D721Med (cell line): ENCODE measurements around the gene PEX3.

Experiments used
- DNase-seq: peaks from one replicate; pipeline ENCODE4 v3.0.0; 2011; ENCODE audit warnings: low spot score; ENCODE audit not compliant: insufficient read length
- FAIRE-seq: peaks from 2 replicates; lab custom pipeline; 2011; peaks lifted over from hg19 to GRCh38; lab: Jason Lieb, UNC
- TF ChIP-seq, protein P1 (sequence below): IDR thresholded peaks from 2 replicates; pipeline ENCODE4 v1.5.1; 2012; ENCODE audit warnings: mild to moderate bottlenecking, control low read depth; ENCODE audit not compliant: insufficient read depth; ENCODE audit errors: missing control alignments

The PEX3 gene

DNA sequence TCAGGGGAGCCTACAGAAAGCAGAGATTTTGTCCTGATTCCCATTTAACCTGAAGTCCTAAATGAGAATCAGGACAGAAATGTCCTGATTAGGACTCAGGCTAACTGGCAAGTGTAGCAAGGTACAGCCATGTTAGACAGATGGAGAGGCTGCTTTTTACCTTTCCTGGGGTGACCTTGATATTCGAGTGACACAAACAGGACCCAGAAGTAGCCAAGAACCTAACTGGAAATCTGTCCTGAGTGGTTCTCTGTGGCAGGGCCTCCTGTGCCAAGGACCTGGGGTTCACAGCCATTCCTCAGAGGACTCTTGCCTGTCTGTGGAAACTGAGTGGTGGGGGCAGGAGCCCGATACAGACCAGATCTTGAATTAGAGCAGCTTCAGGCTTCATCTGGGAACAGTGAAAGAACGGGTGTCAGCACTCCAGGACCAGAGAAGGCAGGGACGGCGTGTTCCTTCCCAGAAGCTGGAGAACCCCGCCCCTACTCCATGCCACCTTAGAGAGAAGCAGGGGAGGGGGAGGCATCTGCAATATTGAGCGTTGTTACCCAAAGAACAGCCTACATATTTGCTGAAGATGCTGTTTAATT lies 65.3 kb downstream of the PEX3 start:
- TF ChIP-seq, protein P1, sequence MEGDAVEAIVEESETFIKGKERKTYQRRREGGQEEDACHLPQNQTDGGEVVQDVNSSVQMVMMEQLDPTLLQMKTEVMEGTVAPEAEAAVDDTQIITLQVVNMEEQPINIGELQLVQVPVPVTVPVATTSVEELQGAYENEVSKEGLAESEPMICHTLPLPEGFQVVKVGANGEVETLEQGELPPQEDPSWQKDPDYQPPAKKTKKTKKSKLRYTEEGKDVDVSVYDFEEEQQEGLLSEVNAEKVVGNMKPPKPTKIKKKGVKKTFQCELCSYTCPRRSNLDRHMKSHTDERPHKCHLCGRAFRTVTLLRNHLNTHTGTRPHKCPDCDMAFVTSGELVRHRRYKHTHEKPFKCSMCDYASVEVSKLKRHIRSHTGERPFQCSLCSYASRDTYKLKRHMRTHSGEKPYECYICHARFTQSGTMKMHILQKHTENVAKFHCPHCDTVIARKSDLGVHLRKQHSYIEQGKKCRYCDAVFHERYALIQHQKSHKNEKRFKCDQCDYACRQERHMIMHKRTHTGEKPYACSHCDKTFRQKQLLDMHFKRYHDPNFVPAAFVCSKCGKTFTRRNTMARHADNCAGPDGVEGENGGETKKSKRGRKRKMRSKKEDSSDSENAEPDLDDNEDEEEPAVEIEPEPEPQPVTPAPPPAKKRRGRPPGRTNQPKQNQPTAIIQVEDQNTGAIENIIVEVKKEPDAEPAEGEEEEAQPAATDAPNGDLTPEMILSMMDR: no peak
- DNase-seq (no peak), FAIRE-seq (no peak)

DNA sequence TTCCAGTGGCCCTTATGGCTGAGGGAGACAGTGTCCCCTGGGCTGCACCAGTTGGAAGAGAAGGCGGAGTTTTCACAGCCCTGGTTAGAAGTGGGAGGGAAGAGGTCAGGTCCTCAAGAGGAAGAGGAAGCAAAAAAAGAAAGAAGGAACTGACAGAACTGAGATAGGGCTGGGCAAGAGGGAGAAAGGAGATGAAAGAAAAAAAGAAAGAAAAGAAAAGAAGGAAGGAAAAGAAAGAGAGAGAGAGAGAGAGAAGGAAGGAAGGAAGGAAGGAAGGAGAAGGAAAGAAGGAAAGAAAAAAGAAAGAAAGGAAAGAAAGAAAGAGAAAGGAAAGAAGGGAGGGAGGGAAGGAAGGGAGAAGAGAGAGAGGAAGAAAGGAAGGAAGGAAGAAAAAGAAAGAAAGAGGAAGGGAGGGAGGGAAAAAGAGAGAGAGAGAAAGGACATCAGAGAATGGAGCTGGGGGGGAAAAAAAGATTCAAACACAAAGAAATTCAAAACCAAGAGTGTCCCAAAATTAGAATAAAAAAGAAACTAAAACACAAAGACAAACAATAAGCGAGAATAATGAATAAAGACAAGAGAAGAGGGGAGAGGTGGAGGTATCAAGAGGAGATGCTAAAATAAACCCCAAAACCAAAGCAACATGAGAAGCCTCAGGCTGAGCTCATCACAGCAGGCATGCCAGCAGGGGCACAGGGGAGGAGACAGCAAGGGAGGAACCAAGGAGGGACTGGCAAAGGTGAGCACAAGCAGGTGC lies 66.3 kb downstream of the PEX3 start:
- TF ChIP-seq, protein P1: no peak
- no peak for FAIRE-seq
- no peak for DNase-seq

DNA sequence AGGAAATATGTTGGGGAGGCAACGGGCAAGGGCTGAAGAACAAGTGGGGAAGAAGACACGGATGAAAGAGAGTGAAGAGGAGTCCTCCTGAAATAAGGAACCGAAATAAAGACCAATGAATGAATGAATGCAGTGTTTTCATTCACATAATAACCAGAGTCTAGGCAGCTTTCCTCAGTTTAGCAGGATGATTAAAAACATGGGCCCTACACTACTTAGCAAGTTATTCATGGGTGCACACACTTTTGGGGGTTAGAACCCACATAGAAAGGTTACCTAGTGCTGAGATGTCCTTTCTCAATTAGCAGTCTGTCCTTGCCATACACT lies 66.8 kb downstream of the PEX3 start:
- FAIRE-seq (no peak), DNase-seq (no peak)
- TF ChIP-seq, protein P1: no peak

DNA sequence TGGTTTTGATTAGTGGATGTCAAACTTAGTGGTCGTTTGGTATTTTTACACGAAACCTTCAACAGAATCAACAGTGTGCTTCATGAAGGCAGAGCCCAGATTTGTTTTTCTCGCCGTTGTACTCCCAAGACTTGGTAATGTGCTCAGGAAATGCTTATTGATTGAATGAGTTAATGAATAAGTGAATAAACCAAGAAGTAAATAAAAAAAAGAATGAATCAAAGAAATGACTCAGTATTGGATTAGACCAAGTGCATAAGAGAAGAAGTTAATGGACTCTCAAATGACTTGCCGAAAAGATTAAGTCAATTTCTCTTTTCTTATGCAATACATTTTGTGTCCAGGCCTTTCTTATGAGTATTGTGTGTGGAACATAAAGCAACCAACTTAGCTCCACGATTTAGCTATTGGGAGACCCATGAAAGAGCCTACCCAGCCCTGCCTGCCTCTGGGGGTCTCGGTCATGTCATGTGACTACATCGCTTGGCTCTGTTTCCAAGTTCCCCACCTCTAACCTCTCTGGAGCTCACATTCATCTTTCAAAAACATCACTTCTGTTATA lies 71.5 kb downstream of the PEX3 start:
- TF ChIP-seq, protein P1: no peak
- no peak for FAIRE-seq

DNA sequence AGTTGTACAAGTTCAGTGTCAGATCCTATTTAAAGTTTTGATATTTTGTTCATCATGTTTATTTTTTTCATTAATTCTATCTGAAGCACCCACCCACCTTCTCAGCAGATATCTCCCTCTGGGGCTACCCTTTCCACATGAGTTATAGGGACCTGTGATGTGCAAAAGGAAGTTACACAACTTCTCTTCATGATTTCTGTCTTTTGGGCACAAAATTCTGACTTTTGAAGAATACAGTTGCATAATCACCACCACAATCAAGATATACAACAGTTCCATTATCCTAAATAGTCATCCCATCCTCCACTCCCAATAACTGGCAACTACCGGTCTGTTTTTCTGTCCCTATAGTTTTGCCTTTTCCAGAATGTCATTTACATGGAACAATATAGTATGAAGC lies 74.8 kb downstream of the PEX3 start:
- DNase-seq (no peak), FAIRE-seq (no peak)
- TF ChIP-seq, protein P1: no peak

More for the DNA sequence above, 71.5 kb downstream of the PEX3 start:
- DNase-seq: no peak

DNA sequence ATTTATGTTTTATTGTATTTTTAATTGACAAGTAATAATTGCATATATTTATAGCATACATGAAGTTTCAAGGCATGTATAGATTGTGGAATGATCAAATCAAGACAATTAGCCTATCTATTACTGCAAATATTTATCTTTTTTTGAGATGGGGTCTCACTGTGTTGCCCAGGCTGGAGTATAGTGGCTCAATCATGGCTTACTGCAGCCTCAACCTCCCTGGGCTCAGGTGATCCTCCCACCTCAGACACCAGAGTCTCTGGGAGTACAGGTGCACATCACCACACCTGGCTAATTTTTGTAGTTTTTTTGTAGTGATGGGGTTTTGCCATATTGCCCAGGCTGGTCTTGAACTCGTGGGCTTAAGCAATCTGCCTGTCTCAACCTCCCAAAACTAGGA lies 77.1 kb downstream of the PEX3 start:
- TF ChIP-seq, protein P1: no peak
- DNase-seq (no peak), FAIRE-seq (no peak)
